ENCODE measurements around the gene GNAT2. TPM values are rescaled to one million over a fixed set of nuclear protein-coding genes. Genes with fewer than 3 reads are reported as not detected.

The GNAT2 gene
- total RNA-seq, 2 donors from 2014 or later, result not detected

- Histone ChIP-seq H3K27ac (no peak overlapping the region), H3K4me1 (replicated peaks) (peaks cover 14% of the 10 kb centered on the region), H3K4me3 (no peak overlapping the region), H3K36me3 (no peaks in the 10 kb centered on the region), H3K9me3 (no peaks in the 10 kb centered on the region), H3K27me3 (replicated peaks; ENCODE audit: insufficient read depth) (no peaks in the 10 kb centered on the region)
- peak; percentile 6 for DNase-seq (ENCODE audit: low spot score)
- TF ChIP-seq POLR2A (IDR thresholded peaks at IDR 0.05) (no peak), POLR2AphosphoS5 (IDR thresholded peaks at IDR 0.05) (no peak), CTCF (IDR thresholded peaks at IDR 0.05) (no peak)
- intact Hi-C loops (cut with DNase I), result no loop called here
- WGBS, result 78% methylated on average over 18 of the region's 23 CpGs
These were observed 9.3 kb upstream of the GNAT2 start for GRCh38 chr1:109628540-109629321.

GRCh38 chr1:109627692-109628399, 8.4 kb upstream of the GNAT2 start:
- no peak for DNase-seq (ENCODE audit: low spot score)
- intact Hi-C loops (cut with DNase I), result no loop called here
- Histone ChIP-seq H3K27ac (no peak overlapping the region), H3K27me3 (replicated peaks; ENCODE audit: insufficient read depth) (no peaks in the 10 kb centered on the region), H3K4me3 (no peak overlapping the region), H3K36me3 (no peaks in the 10 kb centered on the region), H3K9me3 (no peaks in the 10 kb centered on the region), H3K4me1 (replicated peaks) (peaks cover 10% of the 10 kb centered on the region)
- 87% methylated on average over 23 of the region's 23 CpGs for WGBS
- TF ChIP-seq POLR2A (IDR thresholded peaks at IDR 0.05), result no peak

- Histone ChIP-seq H3K27ac (no peak overlapping the region), H3K4me1 (replicated peaks) (no peaks in the 10 kb centered on the region), H3K4me3 (no peak overlapping the region), H3K36me3 (no peaks in the 10 kb centered on the region), H3K27me3 (replicated peaks; ENCODE audit: insufficient read depth) (no peaks in the 10 kb centered on the region), H3K9me3 (no peaks in the 10 kb centered on the region)
- TF ChIP-seq CTCF (IDR thresholded peaks at IDR 0.05), result no peak
- no peak for TF ChIP-seq POLR2AphosphoS5 (IDR thresholded peaks at IDR 0.05)
- TF ChIP-seq POLR2A (IDR thresholded peaks at IDR 0.05), result no peak
- 94% methylated on average over 21 of the region's 21 CpGs for WGBS
- intact Hi-C loops (cut with DNase I), result no loop called here
- no peak for DNase-seq (ENCODE audit: low spot score)
These were observed 7.4 kb upstream of the GNAT2 start for GRCh38 chr1:109626682-109627408.

GRCh38 chr1:109625601-109626560, 6.5 kb upstream of the GNAT2 start:
- DNase-seq (ENCODE audit: low spot score), result no peak

More at GRCh38 chr1:109625601-109626560, 6.5 kb upstream of the GNAT2 start:
- Histone ChIP-seq H3K4me3 (no peak overlapping the region), H3K27me3 (replicated peaks; ENCODE audit: insufficient read depth) (no peaks in the 10 kb centered on the region), H3K4me1 (replicated peaks) (peaks cover 8% of the 10 kb centered on the region), H3K27ac (peak overlapping the region in 1 of 2 donors; percentile 18), H3K9me3 (no peaks in the 10 kb centered on the region), H3K36me3 (no peaks in the 10 kb centered on the region)
- 75% methylated on average over 32 of the region's 32 CpGs for WGBS
- no peak for TF ChIP-seq POLR2AphosphoS5 (IDR thresholded peaks at IDR 0.05)
- TF ChIP-seq POLR2A (IDR thresholded peaks at IDR 0.05), result no peak
- TF ChIP-seq CTCF (IDR thresholded peaks at IDR 0.05), result no peak
- intact Hi-C loops (cut with DNase I), result no loop called here

Data from prostate gland (tissue), 2 donors.